T-helper 1 cell treated with Interleukin-12 subunit alpha and Interleukin-12 subunit beta and Interleukin-4 antibody, amounts not matched to agents 30 μg/mL and 1 μg/mL, for 36 hours (primary cell): ENCODE results near the gene AIF1L.
"Not testable (repeated sequence)": the region's sequence is repeated elsewhere in the genome, so short reads cannot be mapped to it uniquely, and the experiment has no call there.

Source experiments
- H3K27ac Mint-ChIP-seq: one replicate; pipeline ENCODE4 v1.8.0; 2021; ENCODE audit warnings: mild to moderate bottlenecking, mixed read lengths
- H3K27me3 Mint-ChIP-seq: one replicate; pipeline ENCODE4 v1.8.0; 2021; ENCODE audit warnings: low read depth, mixed read lengths
- H3K36me3 Mint-ChIP-seq: one replicate; pipeline ENCODE4 v1.8.0; 2021; ENCODE audit warnings: low read depth, mixed read lengths
- H3K4me1 Mint-ChIP-seq: one replicate; pipeline ENCODE4 v1.8.0; 2021; ENCODE audit warnings: low read depth, mixed read lengths
- H3K4me3 Mint-ChIP-seq: one replicate; pipeline ENCODE4 v1.8.0; 2021; ENCODE audit warnings: mild to moderate bottlenecking, moderate library complexity, mixed read lengths
- H3K9me3 Mint-ChIP-seq: one replicate; pipeline ENCODE4 v1.8.0; 2021; ENCODE audit warnings: mixed read lengths

The AIF1L gene

DNA sequence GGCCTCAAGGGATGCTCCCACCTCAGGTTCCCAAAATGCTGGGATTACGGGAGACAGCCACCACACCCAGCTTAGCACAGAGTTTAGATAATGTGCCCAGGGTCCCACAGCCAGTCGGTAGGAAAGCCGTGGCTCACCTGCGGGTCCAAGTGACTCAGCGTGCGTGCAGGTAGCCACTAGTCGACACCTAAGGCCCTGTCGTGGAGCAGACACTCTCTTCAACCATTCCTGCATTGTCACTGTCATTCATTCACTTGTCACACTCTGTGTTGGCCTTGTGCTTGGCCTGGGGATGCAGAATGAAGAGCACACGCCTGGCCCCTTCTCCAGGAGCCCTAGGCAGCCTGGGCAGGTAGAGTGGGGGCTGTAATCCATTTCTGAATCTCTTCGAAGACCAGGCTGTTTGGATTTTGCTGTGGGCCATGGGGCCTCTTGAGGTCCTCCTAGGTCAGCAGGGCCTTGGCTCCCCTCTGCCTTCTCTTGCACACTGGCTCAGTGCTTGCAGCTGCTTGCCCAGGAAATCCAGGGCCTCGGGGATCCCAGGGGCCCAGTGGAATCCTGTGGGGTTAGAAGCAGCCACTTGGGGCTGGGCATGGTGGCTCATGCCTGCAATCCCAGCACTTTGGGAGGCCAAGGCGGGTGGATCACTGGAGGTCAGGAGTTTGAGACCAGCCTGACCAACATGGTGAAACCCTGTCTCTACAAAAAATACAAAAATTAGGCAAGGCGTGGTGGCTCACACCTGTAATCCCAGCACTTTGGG, 6.1 kb upstream of the AIF1L start:
- Mint-ChIP-seq H3K27me3 (peaks cover 12% of the 10 kb centered on the region), H3K4me3 (no peak overlapping the region), H3K4me1 (no peaks in the 10 kb centered on the region), H3K9me3 (no peaks in the 10 kb centered on the region), H3K27ac (no peak overlapping the region), H3K36me3 (no peaks in the 10 kb centered on the region)

DNA sequence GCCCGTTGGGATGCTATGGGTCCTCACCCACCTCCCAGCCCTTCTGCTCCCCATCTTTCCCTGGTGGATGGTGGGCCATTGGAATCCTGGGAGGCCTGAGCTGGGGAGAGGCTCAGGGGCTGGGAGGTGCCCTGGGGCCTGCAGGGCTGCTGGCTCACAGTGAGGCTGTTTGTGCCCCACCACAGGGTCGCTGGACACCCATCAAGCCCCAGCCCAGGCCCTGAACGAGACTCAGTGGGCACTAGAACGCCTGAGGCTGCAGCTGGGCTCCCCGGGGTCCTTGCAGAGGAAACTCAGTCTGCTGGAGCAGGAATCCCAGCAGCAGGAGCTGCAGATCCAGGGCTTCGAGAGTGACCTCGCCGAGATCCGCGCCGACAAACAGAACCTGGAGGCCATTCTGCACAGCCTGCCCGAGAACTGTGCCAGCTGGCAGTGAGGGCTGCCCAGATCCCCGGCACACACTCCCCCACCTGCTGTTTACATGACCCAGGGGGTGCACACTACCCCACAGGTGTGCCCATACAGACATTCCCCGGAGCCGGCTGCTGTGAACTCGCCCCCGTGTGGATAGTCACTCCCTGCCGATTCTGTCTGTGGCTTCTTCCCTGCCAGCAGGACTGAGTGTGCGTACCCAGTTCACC, 4.9 kb upstream of the AIF1L start:
- Mint-ChIP-seq H3K9me3 (no peaks in the 10 kb centered on the region), H3K4me3 (no peak overlapping the region), H3K36me3 (no peaks in the 10 kb centered on the region), H3K4me1 (no peaks in the 10 kb centered on the region), H3K27ac (no peak overlapping the region), H3K27me3 (peaks cover 21% of the 10 kb centered on the region)

DNA sequence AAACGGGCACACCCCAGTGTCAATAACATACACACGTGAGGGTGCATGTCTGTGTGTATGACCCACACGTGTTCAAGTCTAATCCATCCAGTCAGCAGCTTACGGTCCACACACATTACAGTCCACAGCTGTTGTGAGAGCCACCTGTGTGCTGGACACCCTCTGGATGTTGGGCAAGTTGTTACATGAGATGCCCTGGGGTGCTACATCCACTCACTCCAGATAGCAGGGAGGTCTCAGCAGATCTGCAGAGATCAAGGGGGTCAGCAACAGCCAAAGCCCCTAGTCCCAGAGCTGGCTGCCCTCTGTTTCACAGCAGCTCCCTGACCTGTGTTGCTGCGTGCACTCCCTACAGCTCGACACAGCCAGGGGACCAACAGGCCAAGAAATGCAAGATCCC, 4.3 kb upstream of the AIF1L start:
- H3K4me3 Mint-ChIP-seq: no peak overlapping the region
- H3K27ac Mint-ChIP-seq: no peak overlapping the region
- peaks cover 21% of the 10 kb centered on the region for H3K27me3 Mint-ChIP-seq
- no peaks in the 10 kb centered on the region for H3K4me1 Mint-ChIP-seq
- no peaks in the 10 kb centered on the region for H3K36me3 Mint-ChIP-seq
- no peaks in the 10 kb centered on the region for H3K9me3 Mint-ChIP-seq

DNA sequence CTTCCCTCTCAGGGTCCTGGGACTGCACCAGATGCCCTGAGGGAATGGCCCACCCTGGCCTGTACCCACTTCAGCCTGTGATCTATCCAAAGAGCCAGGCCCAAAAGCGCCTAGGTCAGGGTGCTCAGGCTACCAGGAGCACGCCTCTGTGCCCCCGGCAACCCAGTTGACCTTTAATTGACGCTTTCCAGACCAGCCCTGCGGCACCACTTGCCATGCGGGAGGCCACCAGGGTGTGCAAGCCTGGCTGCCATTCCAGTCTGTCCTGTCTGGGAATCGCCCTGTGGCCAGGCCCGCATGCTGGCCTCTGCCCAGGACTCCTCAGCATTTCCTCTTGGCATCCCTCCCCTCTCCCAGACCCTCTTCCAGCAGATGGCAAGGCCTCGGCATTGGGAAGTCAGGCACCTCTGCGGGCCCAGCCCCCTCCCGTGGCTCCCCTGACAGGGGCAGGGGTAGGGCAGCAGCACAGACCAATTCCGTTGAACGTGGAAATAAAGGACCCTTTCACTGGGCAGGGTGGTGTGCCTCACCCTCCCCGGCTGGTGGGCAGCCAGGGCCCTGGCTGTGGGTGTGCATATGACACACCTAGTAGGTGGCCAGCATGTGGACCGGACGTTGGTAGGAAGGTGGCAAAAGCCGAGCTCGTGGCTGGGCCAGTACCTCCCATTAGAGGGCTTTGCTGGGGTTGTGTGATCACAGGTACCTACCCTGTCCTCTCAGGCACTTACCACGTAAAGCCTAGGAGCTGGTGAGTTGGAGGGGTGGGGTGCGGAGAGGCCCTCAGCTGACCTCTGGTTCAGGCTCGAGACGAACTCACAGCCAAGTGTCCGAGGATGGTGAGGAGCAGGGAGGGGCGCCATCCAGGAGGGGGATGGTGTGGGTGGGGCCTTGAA, 3.5 kb upstream of the AIF1L start:
- peaks cover 28% of the 10 kb centered on the region for H3K27me3 Mint-ChIP-seq
- no peaks in the 10 kb centered on the region for H3K36me3 Mint-ChIP-seq
- no peak overlapping the region for H3K4me3 Mint-ChIP-seq
- peaks cover 4% of the 10 kb centered on the region for H3K4me1 Mint-ChIP-seq
- no peaks in the 10 kb centered on the region for H3K9me3 Mint-ChIP-seq
- H3K27ac Mint-ChIP-seq: no peak overlapping the region

DNA sequence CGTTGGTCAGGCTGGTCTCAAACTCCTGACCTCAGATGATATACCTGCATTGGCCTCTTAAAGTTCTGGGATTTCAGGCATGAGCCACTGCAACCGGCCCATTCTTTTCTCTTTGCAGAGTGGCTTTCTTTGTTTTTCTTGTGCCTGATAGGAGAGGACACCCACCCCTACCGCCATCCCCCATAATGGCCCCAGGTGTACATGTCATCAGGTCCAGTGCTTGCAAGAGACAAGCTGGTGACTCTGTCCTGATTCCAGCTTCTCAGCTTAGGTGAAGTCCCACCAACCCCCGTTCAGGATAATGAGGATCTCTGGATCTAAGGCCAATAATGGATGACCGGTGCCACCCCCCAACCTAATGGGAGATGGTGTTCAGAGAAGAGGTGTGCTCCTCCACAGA, 2.3 kb upstream of the AIF1L start:
- Mint-ChIP-seq H3K4me1 (peaks cover 4% of the 10 kb centered on the region), H3K9me3 (no peaks in the 10 kb centered on the region), H3K27me3 (peaks cover 37% of the 10 kb centered on the region), H3K36me3 (no peaks in the 10 kb centered on the region), H3K4me3 (no peak overlapping the region), H3K27ac (no peak overlapping the region)

DNA sequence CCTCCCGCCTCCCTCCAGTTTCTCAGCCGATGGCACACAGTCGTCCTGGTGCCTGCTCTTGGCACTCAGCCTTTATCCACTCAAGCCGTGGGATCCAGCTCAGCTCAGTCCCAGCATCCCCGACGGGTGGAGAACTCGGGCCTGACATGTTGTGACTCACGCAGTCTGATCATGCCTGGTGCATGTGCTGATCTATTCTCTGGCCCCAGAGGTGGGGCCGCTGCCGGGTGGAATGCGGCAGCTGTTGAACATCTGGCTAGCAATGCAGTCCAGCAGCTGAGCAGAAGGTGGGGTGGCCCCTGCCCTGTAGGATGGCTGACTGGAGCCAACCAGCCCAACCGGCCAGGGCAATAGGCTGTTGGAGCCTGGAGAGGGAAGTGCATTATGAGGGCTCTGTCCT, 1.7 kb upstream of the AIF1L start:
- Mint-ChIP-seq H3K4me1 (peaks cover 4% of the 10 kb centered on the region), H3K27ac (no peak overlapping the region), H3K4me3 (no peak overlapping the region), H3K9me3 (no peaks in the 10 kb centered on the region), H3K36me3 (no peaks in the 10 kb centered on the region), H3K27me3 (peaks cover 39% of the 10 kb centered on the region)

DNA sequence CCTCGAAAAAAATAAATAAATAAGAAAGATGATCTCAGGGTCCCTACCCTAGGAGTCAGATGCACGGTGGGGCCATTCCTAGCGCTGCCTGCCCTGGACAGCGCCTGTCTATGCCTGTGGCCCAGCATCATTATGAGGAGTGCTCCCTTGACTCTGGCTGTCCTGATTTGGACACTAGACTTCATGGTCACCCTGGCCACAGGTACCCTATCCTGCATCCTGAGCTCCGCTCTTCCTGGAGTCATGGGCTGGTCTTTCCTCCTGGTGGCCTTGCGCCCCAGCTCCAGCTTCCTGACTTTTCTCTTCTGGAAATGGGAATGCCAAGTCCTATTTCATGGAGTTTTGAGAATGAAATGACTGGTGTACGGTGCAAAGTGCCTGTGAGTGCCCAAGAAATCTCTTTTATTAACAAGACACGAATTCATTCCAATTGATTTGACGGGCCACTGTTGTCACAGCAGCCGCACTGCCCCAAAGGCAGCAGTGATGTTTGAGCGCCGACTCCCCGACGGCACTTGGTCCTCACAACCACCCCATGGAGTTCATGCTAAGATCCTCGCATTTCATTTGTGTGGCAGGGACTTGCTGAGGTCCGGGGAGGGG, 564 bp upstream of the AIF1L start:
- Mint-ChIP-seq H3K36me3 (no peaks in the 10 kb centered on the region), H3K27me3 (peaks cover 39% of the 10 kb centered on the region), H3K27ac (no peak overlapping the region), H3K4me1 (peaks cover 4% of the 10 kb centered on the region), H3K9me3 (no peaks in the 10 kb centered on the region), H3K4me3 (peak overlapping the region; percentile 59)

DNA sequence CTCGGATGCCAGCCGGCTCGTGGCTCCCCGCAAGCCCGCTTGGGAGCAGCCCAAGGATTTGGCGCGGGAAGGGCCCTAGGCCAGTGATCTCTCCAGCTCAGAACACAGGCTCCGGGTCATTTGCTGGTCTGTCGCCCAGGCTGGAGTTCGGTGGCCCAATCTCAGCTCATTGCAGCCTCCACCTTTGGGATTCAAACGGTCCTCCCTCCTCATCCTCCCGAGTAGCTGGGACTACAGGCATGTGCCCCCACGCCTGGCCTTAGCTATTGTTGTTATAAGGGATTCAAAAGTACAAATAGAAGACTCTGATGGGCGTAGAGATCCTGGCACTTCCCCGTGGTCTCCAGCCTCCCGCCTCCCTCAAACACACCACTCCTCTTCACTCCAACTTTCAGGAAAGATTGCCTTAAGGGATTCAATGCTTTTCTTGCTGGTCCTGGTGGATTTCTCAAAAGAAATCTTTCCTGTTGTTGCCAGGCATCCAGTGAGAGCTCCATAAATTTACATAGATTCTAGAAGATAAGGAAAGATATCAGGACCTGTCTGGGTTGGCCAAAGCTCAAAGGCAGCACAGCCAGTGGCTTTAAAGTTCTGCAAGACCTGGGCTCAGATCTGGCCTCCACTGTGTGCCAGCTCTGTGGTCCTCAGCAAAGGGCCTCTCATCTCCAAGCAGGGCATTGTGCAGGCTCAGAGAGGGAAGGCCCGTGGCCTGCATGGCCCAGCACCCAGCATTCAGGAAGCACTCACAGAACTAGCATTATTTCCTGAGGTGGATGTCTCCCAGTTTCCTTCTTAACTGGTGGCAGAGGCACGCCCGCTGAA, 1.0 kb downstream of the AIF1L start:
- Mint-ChIP-seq H3K27ac (no peak overlapping the region), H3K36me3 (no peaks in the 10 kb centered on the region)

DNA sequence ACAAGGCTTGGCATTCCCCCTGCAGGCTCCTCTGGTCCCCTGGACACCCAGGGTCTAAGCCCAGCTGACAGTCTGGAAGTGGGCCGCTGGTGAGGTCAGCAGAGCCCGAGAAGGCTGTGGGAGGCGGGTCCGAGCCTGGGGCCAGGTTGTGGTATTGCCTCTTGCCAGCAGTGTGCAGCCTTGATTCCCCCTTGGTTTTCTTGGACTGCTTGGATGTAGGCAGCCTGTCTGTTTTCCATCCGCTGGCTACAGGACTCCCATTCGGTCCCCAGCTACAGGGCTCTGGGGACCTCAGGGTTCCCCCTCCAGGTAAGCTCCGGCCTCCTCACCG, 1.6 kb downstream of the AIF1L start:
- H3K27ac Mint-ChIP-seq: no peak overlapping the region
- H3K27me3 Mint-ChIP-seq: peaks cover 39% of the 10 kb centered on the region
- no peaks in the 10 kb centered on the region for H3K36me3 Mint-ChIP-seq
- peaks cover 4% of the 10 kb centered on the region for H3K4me1 Mint-ChIP-seq
- no peaks in the 10 kb centered on the region for H3K9me3 Mint-ChIP-seq
- H3K4me3 Mint-ChIP-seq: no peak overlapping the region

More for the DNA sequence above, 1.0 kb downstream of the AIF1L start:
- peaks cover 4% of the 10 kb centered on the region for H3K4me1 Mint-ChIP-seq
- H3K4me3 Mint-ChIP-seq: peak overlapping the region; percentile 68
- H3K9me3 Mint-ChIP-seq: no peaks in the 10 kb centered on the region
- peaks cover 39% of the 10 kb centered on the region for H3K27me3 Mint-ChIP-seq

DNA sequence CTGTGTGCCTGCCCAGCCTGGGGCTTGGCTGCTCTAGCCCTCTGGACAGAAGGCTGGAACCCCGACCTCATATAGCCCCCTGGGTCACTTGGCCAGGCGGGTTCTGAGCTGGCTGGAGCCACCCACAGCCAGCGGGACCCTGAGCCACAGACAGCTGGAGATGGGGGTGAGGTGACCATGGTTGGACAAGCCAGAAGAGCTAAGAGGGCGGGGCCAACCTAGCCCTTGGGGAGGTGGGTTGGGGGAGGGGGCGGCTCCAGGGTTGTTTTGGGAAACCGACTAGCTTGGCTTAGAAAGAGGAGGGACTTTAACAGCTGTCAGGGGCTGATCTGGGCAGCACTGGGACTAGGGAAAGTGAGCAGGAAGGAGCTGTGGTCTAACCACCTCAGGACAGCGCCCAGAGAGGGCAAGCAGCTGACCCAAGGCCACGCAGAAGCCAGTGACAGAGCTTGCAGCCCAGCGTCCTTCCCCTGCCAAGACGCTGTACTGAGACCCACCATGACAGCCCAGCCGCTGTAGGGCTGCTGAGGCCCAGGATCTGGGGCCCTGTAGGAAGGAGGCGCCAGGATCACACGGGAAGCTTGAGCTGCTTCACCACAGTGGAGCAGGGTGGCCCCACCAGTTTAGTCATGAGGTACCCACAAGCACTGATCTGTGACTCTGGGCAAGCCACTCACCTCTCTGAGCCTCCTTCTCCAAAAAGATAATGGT, 2.2 kb downstream of the AIF1L start:
- no peak overlapping the region for H3K27ac Mint-ChIP-seq
- no peaks in the 10 kb centered on the region for H3K36me3 Mint-ChIP-seq
- peaks cover 39% of the 10 kb centered on the region for H3K27me3 Mint-ChIP-seq
- no peak overlapping the region for H3K4me3 Mint-ChIP-seq
- H3K9me3 Mint-ChIP-seq: no peaks in the 10 kb centered on the region
- H3K4me1 Mint-ChIP-seq: peaks cover 4% of the 10 kb centered on the region

DNA sequence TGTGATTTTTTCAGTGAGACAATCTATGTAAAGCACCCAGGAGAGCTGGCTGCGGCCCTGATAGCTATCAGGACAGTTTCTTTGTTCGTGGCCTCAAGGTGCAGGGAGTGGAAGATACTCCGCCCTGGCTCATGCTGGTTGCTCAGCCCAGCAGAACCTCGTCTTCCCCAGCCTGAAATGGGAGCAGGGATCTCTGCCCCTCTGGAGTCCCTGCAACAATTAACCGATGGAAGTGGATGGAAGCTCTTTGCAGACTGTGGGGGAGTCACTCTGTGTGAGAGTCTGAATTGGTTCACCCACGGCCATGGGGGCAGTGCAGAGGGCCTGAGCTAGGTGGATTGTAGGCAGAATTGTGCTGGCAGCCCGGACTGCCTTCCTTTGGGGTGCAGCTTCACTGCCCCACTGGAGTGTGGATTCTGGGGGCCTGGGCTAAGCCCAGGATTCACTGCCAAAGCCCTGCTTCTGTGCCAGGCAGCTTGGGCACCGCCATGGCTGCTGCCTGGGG, 2.8 kb downstream of the AIF1L start:
- Mint-ChIP-seq H3K4me3 (no peak overlapping the region), H3K4me1 (peaks cover 4% of the 10 kb centered on the region)

DNA sequence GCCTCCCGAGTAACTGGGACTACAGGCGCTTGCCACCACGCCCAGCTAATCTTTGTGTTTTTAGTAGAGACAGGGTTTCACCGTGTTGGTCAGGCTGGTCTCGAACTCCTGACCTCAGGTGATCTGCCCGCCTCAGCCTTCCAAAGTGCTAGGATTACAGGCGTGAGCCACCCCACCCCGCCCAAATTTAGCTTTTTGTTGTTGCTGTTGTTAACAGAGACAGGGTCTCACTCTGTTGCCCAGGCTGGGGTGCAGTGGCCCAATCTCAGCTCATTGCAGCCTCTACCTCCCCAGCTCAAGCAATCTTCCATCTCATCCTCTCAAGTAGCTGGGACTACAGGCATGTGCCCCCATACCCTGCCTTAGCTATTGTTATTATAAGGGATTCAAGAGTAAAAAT, 3.5 kb downstream of the AIF1L start:
- not testable (repeated sequence) for H3K4me3 Mint-ChIP-seq, H3K36me3 Mint-ChIP-seq, H3K9me3 Mint-ChIP-seq, H3K27ac Mint-ChIP-seq, H3K4me1 Mint-ChIP-seq
- H3K27me3 Mint-ChIP-seq: peaks cover 31% of the 10 kb centered on the region

More for the DNA sequence above, 2.8 kb downstream of the AIF1L start:
- Mint-ChIP-seq H3K27me3 (peaks cover 38% of the 10 kb centered on the region), H3K36me3 (no peaks in the 10 kb centered on the region), H3K9me3 (no peaks in the 10 kb centered on the region), H3K27ac (no peak overlapping the region)

DNA sequence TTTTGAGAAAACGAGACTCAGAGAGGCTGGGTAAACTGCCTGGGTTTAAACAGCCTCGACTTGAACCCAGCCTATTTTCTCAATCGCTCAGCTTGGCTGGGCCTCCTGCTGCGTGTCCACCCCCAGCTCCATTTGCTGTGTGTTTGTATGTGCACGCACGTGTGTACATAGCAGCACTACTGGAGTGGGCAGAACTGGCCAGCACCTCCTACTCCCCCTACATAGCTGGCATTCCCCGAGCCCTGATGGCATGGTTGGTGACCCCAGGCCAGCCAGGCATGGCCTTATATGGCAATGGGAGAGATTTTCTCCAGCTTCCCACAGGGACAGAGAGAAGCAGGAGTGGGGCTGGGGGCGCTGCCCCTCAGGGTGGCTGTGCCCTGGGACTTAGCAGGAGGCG, 4.1 kb downstream of the AIF1L start:
- peaks cover 25% of the 10 kb centered on the region for H3K27me3 Mint-ChIP-seq
- H3K9me3 Mint-ChIP-seq: no peaks in the 10 kb centered on the region
- peaks cover 4% of the 10 kb centered on the region for H3K4me1 Mint-ChIP-seq
- H3K4me3 Mint-ChIP-seq: no peak overlapping the region
- H3K27ac Mint-ChIP-seq: no peak overlapping the region
- H3K36me3 Mint-ChIP-seq: no peaks in the 10 kb centered on the region
